HG02610 (cell line): Measurements from ENCODE around the gene SFMBT1.

Experiments
- ATAC-seq: cut with Tn5 transposase; IDR thresholded peaks from one replicate; pipeline ENCODE4 v1.9.1; 2021; ENCODE audit warnings: mild to moderate bottlenecking, moderate library complexity; ENCODE audit not compliant: unreplicated experiment

The SFMBT1 gene

GRCh38 chr3:52998771-52999513 lies 46.9 kb downstream of the SFMBT1 start:
- ATAC-seq = no peak

- ATAC-seq = no peak
These were observed 55.2 kb downstream of the SFMBT1 start for GRCh38 chr3:52990637-52991036.

- no peak for ATAC-seq
These were observed 58.9 kb downstream of the SFMBT1 start for GRCh38 chr3:52986938-52987337.

- ATAC-seq = no peak
These were observed 59.8 kb downstream of the SFMBT1 start for GRCh38 chr3:52986049-52986448.

GRCh38 chr3:52983828-52984227 lies 62.0 kb downstream of the SFMBT1 start:
- ATAC-seq = peak; percentile 23

- peak; percentile 92 for ATAC-seq
These were observed 62.5 kb downstream of the SFMBT1 start for GRCh38 chr3:52983336-52983807.

GRCh38 chr3:52982839-52983238 lies 63.0 kb downstream of the SFMBT1 start:
- ATAC-seq = peak; percentile 19

GRCh38 chr3:52979190-52979983 lies 66.5 kb downstream of the SFMBT1 start:
- no peak for ATAC-seq

GRCh38 chr3:52978109-52978754 lies 67.6 kb downstream of the SFMBT1 start:
- no peak for ATAC-seq

- ATAC-seq = no peak
These were observed 72.1 kb downstream of the SFMBT1 start for GRCh38 chr3:52973806-52974205.

- no peak for ATAC-seq
These were observed 74.0 kb downstream of the SFMBT1 start for GRCh38 chr3:52971895-52972294.

- no peak for ATAC-seq
These were observed 78.5 kb downstream of the SFMBT1 start for GRCh38 chr3:52967398-52967797.

GRCh38 chr3:52962160-52962559 lies 83.7 kb downstream of the SFMBT1 start:
- ATAC-seq = no peak

GRCh38 chr3:52959773-52960172 lies 86.1 kb downstream of the SFMBT1 start:
- no peak for ATAC-seq

- no peak for ATAC-seq
These were observed 106.3 kb downstream of the SFMBT1 start for GRCh38 chr3:52939600-52939999.

GRCh38 chr3:52934630-52935530 lies 111.0 kb downstream of the SFMBT1 start:
- peak; percentile 63 for ATAC-seq

GRCh38 chr3:52931889-52932288 lies 114.0 kb downstream of the SFMBT1 start:
- no peak for ATAC-seq

GRCh38 chr3:52931328-52931727 lies 114.5 kb downstream of the SFMBT1 start:
- ATAC-seq = no peak

GRCh38 chr3:52930748-52931147 lies 115.1 kb downstream of the SFMBT1 start:
- no peak for ATAC-seq

- ATAC-seq = no peak
These were observed 119.3 kb downstream of the SFMBT1 start for GRCh38 chr3:52926554-52926953.
